MV-4-11 (cell line): ENCODE measurements around the gene HNRNPA3.
A peak's percentile ranks its signal among the peaks of the same experiment; 100 is the strongest.
"Not testable (repeated sequence)": the region's sequence is repeated elsewhere in the genome, so short reads cannot be mapped to it uniquely, and the experiment has no call there.

Experiments
- DNase-seq: peaks from one replicate; lab custom pipeline; 2025; lab: John Stamatoyannopoulos, UW

Gene HNRNPA3

GRCh38 chr2:177212106-177212890 is at the start of gene HNRNPA3:
HNRNPA3 (plus strand) TSS chr2:177212794; CDS start chr2:177212800, 6 bp downstream.
- DNase-seq: peak; percentile 98

DNA sequence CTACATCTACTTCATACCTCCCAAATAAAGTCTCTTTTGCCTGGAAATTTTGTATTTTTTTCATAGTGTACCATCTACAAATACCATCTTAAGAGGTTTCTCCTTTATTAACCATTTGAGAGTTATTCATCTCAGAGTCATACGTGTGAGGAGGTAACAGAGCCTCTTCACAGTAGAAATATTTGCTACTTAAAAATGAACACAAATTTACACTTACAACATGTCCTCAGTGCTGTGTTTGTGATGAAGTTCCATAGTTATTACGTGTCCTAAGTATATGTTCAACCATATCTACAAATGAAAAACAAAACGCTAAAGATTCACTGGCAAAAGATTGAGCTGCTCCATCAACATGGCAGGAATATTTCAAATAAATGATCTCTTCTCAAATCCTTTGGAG is 48.5 kb upstream of the HNRNPA3 start:
- DNase-seq: no peak

DNA sequence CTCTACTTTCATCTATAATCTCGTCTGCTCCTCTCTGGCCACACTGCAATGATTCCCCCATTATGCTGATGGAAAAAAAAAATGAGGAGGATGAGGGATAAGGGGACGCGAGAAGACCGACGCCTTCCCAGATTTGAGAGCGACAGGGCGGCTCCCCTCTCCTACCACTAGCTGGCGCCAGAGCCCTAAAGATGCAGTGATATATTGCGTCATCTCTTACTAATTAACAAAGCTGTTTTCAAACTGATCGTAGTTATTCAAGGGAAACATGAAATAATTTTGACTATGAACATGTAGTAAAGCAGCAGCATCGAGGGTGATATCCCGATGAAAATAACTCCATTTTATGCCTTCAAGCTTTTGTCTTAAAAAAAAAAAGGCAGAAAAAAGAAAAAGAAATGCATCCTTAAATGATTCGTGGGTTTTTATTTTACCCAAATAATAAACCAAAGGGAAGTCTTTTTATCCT is 48.0 kb upstream of the HNRNPA3 start:
- DNase-seq: peak; percentile 55

DNA sequence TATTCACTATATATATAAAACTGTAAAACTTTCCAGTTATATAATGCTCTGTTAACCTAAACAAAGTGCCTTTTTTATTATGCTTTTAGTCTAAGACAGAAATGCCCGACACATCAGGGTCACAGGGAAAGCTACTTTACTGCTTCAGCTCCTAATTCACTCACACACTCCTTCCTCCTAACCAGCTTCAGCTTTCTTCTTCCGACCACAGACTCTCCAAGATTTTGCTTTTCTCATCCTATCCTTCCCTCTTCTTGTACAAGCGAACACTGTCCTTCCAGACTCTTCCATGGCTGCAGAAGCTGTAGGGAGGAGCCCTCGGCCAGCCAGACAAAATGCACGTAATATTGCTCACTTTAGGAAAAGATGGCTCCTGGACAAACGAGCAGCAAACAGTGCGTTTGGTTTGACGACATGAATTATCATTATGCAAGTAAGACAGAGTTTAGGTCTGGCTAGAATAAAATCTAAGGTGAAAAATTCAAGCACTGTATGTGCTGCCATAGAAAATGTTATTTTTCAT is 47.5 kb upstream of the HNRNPA3 start:
- DNase-seq: no peak

DNA sequence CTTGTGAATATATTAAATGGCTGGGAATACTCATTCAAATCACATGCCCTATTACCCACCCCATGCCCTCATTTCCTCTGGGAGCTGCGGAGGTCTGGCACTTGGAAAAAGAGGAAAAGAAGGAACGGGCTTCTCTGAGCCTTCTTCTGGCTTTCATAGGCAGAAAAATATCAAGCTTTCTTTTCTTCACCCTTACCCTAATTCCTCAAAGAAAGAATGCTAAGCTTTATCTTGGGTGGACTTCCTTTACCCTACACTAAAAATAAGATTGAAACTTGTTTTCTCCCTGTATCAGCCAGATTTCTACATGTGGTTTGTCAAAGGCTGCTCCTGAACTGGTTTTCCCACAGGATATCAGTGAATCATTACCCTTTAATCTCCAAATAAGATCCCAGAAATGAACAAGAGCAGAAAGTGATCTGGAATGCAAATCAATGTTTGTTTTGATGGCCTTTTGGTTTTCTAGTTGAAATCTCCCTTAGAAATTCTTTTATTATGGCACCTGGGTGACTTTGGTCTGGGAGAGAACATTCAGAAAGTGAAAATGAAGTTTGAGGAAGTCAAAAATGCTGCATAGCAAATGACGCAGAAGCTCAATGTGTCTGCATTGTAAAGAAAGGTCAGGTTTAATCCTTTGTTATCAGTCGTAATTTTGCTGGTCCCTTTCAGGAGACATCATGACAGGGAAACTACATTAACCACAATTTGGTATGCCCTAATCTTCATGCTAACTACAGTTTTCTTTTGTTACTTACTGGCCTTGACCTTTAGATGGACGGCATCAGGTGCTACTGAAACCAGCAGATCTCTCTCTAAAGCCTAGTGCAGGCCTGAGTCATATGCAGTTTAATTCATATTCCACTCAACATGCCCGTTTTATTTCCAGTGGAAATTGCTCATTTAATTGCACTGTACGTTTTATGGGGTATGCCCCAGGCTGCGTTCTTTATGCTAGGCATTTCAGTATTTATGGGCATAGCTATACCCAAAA is 46.6 kb upstream of the HNRNPA3 start:
- peak; percentile 74 for DNase-seq

DNA sequence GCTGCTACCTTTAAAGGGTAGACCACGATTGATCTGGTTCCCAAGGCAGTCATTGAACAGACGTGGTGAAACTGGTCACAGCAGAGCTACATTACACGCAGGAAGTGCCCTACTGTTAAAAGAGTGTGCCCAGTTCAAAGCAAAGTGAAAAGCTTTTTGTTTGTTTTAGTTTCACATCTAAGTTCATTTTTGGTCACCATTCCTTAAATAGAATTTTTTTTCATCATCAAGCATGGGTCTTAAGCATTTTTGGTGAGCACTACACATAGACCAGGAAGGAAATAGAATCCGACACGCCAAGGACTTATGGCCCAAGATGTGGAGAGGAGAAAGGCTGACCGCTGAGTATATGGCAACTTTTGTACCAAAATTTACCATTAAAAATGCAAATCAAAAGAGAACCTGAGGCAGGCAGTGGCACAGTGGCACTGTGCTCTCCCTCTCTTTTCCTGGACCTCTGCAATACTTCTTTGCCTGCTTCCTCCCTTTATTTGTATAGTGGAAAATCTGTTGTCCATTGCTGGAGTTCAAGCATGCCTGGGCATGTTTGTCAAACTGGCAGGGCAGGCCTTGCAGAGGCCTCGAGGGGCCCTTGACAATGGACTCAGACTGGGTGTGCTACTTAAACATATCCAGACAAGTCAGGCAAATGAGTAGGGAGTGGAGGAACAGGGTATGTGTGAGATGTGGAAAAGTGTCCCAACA is 42.6 kb upstream of the HNRNPA3 start:
- DNase-seq: peak; percentile 85

- peak; percentile 95 for DNase-seq
Observed at GRCh38 chr2:177171418-177171865, 41.2 kb upstream of the HNRNPA3 start.

- DNase-seq: no peak
Observed at GRCh38 chr2:177172034-177172880, 40.3 kb upstream of the HNRNPA3 start.

GRCh38 chr2:177174486-177174885 is 38.1 kb upstream of the HNRNPA3 start:
- DNase-seq: no peak

- DNase-seq: peak; percentile 27
Observed at GRCh38 chr2:177175917-177176668, 36.5 kb upstream of the HNRNPA3 start.

DNA sequence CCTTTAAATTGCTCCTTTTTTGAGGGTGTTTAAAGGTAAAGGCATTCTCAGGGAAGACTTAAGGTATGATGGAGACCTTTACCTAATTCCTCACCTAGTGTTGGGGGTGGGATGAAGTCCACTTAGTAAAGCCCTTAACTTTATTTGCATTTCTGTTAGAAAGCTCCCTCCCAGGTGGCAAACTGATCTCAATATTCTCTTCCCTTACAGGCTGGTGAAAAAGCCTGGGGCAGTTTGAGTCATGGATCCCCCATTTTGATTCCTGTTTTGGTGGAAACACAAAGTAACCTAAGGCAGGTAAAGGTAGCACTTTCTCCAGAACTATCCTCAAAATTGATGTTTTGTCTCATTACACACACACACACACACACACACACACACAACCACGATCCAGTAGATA is 33.8 kb upstream of the HNRNPA3 start:
- DNase-seq: no peak

DNA sequence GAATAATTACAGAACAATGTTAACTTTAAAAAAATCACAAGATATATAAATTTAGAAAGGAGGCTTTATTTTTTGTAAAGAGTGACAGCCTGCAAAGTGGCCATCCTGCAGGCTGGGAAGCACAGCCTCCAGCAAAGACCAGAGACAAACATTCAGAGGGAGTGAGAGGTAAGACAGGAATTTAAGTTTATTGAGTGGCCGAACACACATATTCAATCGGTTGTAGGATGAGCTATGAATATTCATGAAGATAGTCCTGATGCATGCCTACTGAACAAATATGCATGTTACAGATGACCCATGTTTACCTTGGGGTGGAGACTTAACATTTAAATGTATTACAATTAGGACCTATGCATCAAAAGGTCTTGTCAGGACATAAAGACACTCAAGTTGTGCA is 33.4 kb upstream of the HNRNPA3 start:
- no peak for DNase-seq

DNA sequence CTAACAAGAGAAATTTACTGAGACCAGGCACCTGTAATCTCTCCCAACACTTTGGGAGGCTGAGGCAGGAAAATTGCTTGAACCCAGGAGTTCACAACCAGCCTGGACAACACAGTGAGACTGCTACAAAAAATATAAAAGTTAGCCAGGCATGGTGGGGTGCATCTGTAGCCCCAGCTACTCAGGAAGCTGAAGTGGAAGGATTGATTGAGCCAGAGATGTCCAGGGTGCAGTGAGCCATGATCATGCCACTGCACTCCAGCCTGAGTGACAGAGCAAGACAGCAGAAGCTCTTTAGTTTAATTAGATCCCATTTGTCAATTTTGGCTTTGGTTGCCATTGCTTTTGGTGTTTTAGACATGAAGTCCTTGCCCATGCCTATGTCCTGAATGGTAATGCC is 32.9 kb upstream of the HNRNPA3 start:
- DNase-seq: not testable (repeated sequence)

GRCh38 chr2:177180269-177181000 is 32.2 kb upstream of the HNRNPA3 start:
- DNase-seq: no peak

GRCh38 chr2:177183860-177184259 is 28.7 kb upstream of the HNRNPA3 start:
- DNase-seq: no peak

DNA sequence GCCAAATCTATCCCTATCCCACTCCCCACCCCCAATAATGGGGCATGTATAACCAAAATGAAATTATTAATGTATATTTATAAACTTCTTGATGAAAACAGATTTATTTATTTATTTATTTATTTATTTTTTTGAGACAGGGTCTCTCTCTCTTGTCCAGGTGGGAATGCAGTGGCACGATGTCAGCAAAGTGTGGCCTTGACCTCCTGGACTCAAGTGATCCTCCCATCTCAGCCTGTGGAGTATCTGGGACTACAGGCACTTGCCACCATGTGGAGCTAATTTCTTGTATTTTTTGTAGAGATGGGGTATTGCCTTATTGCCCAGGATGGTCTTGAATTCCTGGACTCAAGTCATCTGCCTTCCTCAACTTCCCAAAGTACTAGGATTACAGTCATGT is 28.0 kb upstream of the HNRNPA3 start:
- DNase-seq: no peak

DNA sequence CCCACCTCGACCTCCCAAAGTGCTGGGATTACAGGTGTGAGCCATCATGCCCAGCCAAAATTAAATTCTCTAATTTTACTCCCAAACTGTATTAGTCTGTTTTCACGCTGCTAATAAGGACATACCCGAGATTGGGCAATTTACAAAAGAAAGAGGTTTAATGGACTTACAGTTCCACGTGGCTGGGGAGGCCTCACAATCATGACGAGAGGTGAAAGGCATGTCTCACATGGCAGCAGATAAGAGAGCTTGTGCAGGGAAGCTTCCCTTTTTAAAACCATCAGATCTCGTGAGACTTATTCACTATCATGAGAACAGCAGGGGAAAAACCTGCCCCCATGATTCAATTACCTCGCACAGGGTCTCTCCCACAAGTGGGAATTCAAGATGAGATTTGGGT is 26.6 kb upstream of the HNRNPA3 start:
- DNase-seq: not testable (repeated sequence)

DNA sequence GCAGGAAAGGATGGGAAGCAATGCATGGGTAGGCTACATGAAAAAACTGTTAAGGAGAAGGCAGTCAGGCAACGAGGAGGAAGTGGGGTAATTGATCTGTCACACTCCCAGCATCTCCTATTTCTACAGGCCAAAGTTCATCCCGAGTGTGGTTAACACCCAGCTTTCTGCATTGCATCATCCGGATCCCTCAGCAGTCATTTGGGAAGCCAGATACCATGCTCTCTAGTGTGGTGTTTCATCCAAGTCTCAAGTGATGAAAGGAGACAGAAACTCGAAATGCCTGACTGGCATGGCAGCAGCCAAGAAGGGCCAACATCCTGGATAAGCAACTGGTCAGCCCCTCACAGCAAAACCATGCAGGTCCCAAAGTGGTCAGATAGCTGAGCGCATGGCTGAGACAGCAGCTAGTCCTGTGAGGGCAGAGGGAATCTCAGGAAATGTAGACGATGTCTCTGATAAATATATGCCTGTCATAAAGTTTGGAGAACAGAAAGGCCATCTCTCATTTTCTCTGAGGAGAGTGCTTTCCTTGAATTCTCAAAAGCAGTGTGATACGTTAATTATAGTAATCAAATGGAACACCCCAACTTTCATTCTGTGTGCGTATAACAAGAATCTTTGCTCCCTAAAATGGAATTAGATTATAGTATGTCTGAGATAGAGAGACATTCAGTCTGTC is 24.8 kb upstream of the HNRNPA3 start:
- peak; percentile 90 for DNase-seq
